ENCODE results near the gene ABCA4.
"Not testable (repeated sequence)": the region's sequence is repeated elsewhere in the genome, so short reads cannot be mapped to it uniquely, and the experiment has no call there.

Gene ABCA4

DNA sequence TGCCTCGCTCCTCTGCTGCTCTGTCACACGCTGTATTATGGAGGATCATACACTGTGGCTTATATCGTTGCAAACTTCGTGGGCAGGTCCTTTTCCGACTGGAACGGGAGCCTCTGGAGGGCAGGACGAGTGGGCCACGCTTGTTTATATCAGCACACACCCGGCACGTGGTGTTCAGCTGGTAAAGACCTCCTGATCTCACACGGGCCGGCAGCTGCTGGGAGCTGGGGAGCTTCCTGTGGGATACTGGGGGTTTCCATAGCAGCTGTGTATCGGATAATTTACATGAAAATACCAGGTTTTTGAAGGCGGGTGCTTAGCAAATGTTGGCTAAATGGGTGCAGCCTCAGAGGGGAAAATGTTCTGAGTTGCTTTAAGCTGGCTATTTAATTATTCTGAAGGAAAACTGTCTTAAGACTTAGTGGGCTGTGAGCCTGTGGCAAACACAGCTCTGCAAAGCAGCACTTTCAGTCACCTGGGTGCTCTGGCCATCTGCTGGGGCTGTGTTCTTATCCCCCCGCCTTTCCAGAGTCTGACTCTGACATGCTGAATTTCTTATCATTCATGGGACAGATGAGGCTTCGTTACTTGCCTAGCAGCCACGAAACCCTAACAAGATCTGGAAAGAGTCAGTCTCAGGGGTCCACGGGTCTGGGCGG, 108.1 kb downstream of the ABCA4 start:
- intact Hi-C loops (cut with DNase I), result no loop called here
- no peak for DNase-seq

DNA sequence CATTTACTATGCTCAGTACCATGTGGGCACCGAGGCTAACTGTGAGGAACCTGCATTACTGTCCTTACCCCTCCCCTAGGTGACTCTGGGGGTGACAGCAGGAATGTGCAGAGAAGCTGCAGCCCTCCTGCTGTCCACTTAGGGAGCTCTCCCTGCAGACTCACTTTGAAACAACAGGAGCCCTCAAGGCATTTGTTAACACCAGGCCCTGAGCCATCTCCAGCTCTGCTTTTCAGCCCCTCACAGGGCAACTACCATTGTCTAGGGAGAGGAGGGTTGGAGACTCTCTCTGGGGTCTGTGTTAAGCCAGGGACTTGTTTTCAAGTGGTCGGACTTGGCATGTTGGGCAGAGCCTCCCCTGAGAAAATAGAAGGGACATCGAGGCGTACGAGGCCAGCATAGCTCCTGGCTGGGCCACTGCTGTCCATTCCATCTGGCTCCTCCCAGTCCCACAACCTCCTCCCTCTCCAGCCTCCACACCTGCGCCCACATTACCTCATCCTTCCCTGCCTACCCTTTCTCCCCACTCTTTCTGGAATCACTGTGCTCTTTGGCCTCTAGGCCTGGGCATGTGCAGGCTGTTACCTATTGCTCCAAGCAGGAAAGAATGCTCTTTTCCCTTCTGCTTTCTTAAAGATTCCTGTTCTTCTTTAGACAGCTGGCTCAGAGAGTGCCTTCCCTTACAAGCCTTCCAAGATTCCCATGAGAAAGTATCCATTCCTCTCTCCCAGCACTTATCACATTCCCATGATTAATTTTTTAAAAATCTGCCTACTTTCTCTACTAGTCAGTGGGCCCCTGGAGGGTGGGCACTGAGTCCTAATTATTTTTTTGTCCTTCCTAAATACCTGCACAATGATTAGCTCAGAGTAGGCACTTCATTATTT, 109.0 kb downstream of the ABCA4 start:
- no peak for DNase-seq
- intact Hi-C loops (cut with DNase I), result no loop called here

- peak in 1 of 10 donors; percentile 72 for DNase-seq
- intact Hi-C loops (cut with DNase I), result no loop called here
Observed at GRCh38 chr1:94011129-94011528, 109.8 kb downstream of the ABCA4 start.

DNA sequence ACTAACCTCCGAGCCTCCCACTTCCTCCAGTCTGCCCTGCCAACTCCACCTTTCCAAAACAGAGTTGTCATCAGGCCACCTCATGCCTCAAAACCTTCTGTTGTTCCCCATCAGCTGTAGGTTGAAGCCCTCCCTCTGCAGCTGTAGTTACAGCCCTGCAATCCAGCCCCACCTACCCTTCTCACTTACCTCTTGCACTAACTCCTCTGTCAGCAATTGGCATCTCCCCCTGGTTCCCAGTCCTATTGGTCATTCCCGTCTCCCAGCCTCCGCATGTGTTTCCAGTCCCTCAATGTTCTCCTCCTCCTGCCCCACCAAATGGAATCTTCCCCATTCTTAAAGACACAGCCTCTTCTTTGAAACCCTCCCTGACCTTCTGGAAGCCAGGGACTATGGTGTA, 111.6 kb downstream of the ABCA4 start:
- no peak for DNase-seq
- intact Hi-C loops (cut with DNase I), result no loop called here

- DNase-seq, result no peak
- intact Hi-C loops (cut with DNase I), result no loop called here
Observed at GRCh38 chr1:94006604-94007003, 114.3 kb downstream of the ABCA4 start.

GRCh38 chr1:94004924-94005323, 116.0 kb downstream of the ABCA4 start:
- DNase-seq, result no peak
- intact Hi-C loops (cut with DNase I), result no loop called here

DNA sequence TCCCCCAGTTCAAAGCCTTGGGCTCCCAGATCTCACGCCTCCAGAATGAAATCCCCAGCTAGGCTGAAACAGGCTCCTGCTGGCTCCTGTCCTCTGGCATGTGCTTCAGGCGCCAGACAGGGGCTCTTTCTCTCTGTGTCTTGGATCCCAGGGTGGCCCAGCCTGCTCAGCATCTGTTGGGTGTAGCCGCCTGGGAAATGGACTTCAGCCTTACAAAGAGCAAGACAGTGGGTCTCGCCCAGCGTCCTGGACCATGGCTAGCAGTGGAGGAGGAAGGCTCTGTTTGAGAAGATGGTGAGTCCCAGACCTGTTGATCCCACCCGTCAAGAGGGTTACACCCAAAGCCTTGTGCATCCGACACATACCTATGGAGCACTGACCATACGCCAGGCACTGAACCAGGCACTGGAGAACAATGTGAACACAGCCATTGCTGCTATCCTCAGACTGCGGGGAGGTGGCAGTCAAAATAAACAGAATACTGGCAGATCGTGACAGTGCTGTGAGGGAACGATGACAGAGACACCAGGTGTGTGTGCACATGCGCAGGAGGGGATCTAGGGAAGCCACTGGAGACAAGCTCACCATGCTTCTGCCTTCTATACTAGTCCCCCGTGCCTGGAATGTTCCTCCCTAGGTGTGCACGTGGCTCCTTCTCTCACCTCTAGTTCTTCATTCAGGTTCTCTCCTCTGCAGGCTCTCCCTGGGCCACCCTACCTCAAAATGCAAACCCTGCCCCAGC, 118.7 kb downstream of the ABCA4 start:
- intact Hi-C loops (cut with DNase I), result no loop called here
- DNase-seq, result no peak

DNA sequence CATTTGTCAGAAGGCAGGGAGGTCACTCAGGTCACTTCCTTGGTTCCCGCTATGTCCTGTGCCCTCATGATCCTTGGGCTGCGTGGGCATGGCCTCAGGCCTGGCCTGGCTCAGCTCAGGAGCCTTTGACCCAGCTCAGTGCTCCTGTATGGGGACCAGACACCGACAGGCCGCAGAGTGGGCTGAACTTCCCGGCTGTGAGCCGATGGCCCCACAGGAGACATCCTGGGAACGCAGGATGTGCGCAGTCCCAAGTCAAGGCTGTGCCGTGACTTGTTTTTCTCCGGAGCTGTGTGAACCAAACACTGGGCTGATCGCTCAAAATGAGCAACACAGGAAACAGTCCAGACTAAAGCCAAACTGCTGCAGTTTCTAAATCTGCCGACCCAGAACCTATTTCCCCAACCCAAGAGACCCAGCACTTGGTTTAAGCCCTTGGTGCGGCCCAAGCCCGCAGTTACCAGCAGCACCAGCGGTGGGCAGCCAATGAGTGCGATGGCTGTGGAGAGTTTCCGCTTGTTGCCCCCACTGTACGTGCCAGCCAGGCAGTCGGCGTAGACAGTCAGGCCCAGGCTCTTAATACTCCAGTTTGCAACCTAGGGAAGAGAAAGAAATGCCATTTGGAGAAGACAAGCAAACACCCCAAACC, 119.4 kb downstream of the ABCA4 start:
- DNase-seq, result no peak
- intact Hi-C loops (cut with DNase I), result no loop called here

DNA sequence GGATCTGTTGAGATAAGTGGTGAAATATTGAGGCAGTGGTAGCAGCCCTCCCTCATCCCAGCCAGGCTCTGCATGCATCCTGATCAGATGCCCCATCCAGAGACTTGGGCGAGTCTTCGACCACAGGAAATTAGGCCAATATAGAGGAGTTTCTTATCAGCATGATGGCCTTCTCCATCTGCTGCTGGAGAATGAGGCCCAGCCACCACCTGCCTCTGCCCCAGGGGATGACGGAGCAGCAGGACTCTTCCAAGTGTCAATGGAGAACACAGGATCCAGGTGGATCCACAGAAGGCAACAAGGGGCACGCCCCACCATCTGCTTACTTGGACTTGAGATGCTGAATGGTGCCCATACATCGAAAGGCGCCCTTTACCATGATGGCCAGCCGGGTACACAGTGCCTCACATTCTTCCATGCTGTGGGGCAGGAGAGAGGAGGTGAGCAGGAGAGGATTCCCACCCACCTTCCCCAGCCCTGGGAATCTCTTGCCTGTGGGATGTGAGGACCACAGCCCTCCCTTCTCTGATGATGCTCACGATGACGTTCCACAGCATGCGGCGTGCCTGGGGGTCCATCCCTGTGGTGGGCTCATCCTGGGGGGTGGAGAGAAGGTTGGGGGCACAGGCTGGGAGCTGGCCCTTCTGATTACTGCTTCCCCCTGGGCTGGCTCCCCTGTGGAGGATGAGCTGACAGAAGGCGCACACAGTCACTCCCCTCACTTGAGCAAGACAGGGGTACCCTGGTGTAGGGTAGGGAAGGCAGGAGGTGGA, 120.3 kb downstream of the ABCA4 start:
- intact Hi-C loops (cut with DNase I), result no loop called here
- DNase-seq, result peak in 1 of 10 donors; percentile 51

GRCh38 chr1:93999840-94000415, 121.0 kb downstream of the ABCA4 start:
- no peak for DNase-seq
- intact Hi-C loops (cut with DNase I), result no loop called here

DNA sequence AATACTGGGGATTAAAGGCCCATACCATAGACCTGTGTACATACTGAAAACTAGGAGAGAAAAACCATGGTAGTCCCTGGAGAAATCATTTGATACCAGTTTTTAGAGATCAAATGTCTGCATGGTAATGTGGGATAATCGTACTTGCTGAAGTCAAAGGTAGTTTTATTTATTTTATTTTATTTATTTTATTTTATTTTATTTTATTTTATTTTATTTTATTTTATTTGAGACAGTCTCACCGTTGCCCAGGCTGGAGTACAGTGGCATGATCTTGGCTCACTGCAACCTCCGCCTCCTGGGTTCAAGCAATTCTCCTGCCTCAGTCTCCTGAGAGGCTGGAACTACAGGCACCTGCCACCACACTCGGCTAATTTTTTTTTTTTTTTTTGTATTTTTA, 122.4 kb downstream of the ABCA4 start:
- intact Hi-C loops (cut with DNase I); DNase-seq: not testable (repeated sequence)

DNA sequence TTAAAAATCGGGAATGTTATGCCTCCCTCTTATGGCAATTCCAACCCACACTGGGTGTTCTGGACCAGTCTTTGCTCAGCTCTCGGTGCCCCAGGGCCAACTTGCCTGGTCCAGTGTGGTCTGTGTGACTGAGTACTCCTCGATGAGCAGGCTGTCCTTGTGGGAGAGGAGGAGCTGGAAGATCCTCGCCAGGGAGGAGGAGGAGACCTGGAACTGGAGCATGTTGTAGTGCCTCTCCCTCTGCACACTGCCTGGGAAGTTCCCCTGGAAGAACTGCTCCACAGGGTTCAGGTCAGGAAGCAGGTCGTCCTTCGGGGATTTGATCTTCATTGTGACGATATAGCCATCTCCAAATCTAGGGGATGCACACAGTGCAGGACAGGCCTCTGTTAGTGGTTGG, 123.2 kb downstream of the ABCA4 start:
- no peak for DNase-seq
- intact Hi-C loops (cut with DNase I), result no loop called here

DNA sequence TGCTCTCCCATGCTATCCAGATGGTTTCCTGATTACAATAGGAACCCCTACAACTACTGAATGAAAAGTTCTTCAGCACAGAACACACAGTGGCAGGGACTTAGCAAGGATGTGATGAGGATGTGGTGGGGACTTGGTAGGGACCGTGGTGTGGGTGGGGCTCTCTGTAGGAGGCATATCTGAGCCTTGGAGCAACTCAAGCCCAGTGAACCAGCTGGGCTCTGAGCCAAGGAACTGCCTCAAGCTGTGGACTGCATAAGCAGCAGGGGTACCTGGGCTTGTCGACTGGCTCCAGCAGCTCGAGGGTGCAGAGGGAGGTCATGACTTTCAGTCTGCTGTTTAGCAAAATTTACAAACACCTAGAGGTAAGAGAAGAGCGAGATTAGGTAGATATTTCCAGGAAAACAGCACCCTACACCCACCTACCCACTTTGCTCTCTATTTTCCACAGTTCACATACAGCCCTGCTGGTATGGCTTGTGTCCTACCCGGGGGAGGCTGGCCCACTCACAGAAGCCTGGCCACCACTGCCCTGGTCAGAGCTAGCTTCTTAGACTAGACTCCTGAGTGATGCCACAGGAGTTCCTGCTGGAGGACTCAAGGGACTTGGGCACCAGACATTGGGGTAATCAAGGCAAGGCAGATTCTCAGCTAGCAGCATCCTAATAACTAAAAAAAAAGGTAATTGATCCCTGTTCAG, 125.0 kb downstream of the ABCA4 start:
- intact Hi-C loops (cut with DNase I), result no loop called here
- no peak for DNase-seq

DNA sequence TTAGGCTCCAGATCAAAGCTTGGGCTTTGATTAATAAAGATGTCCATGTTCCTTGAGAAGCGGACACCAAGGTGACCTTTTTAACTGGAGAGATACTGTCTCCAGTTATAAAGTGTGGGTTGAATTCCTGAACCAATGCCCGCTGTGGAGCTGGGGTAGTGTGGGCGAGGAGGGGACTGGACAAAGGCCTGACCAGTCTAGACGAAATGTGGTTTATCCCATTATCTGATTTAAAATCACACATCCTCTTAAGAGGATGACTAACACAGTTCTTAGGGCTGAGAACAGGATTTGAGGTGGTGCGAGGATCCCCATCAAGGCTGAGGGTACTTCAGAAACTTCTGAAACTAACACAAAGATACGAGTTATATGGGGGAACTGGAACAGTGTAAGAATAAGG, 127.2 kb downstream of the ABCA4 start:
- DNase-seq, result no peak
- intact Hi-C loops (cut with DNase I), result no loop called here

DNA sequence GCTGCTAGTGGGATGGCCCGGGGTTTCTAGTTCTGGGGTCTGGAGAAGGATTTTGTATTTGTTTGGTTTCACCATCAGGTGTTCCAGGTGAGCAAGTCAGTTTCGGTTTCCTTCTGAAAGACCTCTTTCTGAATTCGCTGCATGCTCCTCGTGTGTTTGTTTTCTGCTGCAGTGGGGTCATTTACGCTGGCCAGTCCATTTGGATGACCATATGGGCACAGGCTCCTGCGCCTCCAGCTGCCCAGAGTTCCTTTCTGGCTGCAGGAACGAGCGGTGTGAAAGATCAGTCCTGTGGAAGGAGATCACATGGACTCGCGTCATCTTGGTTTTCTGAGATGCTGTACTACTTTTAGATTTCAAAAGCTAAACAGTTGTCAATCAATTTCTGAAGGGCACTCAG, 128.0 kb downstream of the ABCA4 start:
- intact Hi-C loops (cut with DNase I), result no loop called here

DNA sequence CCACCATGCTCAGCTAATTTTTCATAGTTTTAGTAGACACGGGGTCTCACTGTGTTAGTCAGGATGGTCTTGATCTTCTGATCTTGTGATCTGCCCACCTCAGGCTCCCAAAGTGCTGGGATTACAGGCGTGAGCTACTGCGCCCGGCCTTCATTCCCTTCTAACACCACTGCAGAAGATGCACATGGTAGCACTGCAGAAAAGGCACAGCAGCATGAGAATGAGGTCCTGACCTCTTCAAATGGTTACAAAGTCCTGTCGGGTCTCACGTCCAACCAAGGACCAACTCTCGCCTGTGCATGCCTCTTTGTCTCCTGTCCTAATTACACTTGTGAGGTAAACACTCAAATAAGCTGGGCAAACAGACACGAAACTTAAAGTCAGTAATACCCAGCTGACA, 128.8 kb downstream of the ABCA4 start:
- intact Hi-C loops (cut with DNase I), result no loop called here
- no peak for DNase-seq

More for the DNA sequence above, 128.0 kb downstream of the ABCA4 start:
- DNase-seq, result no peak

DNA sequence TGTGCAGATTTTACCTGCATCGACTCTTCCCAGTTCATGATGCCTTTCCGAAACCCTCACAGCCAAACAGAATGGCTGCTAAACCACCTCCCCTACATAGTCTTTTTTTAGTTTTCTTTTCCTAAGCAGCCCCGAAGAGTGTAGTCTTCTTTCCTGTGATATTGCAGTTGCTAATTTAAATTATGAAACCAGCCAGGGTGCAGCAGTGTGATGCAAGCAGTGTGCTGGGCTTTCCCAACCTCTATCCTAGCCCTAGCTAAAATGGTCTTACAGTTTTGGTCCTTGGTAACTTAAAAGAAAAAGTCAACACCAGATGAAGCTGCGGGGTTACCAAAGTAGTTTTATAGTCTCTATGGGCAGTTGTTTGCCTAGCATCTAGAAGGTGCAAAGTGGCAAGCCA, 129.7 kb downstream of the ABCA4 start:
- intact Hi-C loops (cut with DNase I), result no loop called here
- DNase-seq, result no peak

DNA sequence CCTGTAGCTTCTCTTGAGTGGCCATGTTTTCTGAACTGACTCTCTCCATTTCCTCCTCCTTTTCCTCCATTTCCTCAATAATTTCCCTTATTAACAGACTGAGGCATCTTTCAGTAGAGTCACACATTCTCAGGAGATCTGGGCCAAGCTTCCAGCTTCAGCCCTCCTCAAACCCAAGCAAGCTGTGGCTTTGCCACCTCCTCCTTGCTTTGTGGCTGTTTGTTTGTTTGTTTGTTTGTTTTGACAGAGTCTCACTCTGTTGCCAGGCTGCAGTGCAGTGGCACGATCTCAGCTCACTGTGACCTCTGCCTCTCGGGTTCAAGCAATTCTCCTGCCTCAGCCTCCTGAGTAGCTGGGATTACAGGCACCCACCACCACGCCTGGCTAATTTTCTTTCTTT, 130.5 kb downstream of the ABCA4 start:
- intact Hi-C loops (cut with DNase I), result not testable (repeated sequence)

DNA sequence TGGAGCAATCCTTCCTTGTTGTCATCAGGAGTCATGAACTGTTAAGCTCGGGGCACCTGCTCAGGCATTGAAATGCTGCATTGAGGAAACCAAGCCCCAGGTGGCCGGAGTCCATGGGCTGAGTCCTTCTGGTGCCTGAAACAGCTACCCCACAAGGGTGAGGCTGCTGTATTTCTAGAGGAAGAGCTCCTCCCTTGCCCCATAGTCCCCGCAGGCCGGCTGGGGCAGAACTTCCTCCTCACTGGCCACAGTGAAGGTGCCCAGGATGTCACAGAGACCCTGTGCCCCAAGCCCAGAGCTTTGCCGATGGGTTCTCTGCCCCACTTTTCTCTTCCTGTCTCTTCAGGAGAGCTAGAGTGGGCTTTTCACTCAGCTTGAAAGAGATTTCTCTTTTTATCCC, 130.9 kb downstream of the ABCA4 start:
- no peak for DNase-seq

More for the DNA sequence above, 130.5 kb downstream of the ABCA4 start:
- DNase-seq, result not testable (repeated sequence)

More for the DNA sequence above, 130.9 kb downstream of the ABCA4 start:
- intact Hi-C loops (cut with DNase I), result no loop called here

Measured in posterior cingulate gyrus (tissue), 11 donors.